GM12865 (cell line): Measurements from ENCODE around the gene SMCO2.

ENCODE experiments used
- DNase-seq: peaks from one replicate; pipeline ENCODE4 v3.0.0; 2010; ENCODE audit warnings: low read depth
- H3K4me3 ChIP-seq: 2 replicates; pipeline ENCODE4 v1.5.1; 2011; ENCODE audit warnings: mild to moderate bottlenecking, low read depth, low read length, control low read depth
- CTCF ChIP-seq: IDR thresholded peaks from 2 replicates; pipeline ENCODE4 v1.5.1; 2011; ENCODE audit warnings: low read length, control low read depth, low read depth, inconsistent platforms; ENCODE audit not compliant: insufficient read depth; ENCODE audit errors: missing control alignments

SMCO2 gene

GRCh38 chr12:27511723-27512045 lies 65.1 kb downstream of the SMCO2 start:
- no peak for TF ChIP-seq CTCF
- no peak for DNase-seq
- no peak overlapping the region for H3K4me3 ChIP-seq

- no peak for TF ChIP-seq CTCF
- no peak for DNase-seq
- H3K4me3 ChIP-seq = no peak overlapping the region
Measured at GRCh38 chr12:27513155-27513824, 66.8 kb downstream of the SMCO2 start.

- no peak for TF ChIP-seq CTCF
- no peak overlapping the region for H3K4me3 ChIP-seq
- no peak for DNase-seq
Measured at GRCh38 chr12:27515671-27516070, 69.1 kb downstream of the SMCO2 start.

DNA sequence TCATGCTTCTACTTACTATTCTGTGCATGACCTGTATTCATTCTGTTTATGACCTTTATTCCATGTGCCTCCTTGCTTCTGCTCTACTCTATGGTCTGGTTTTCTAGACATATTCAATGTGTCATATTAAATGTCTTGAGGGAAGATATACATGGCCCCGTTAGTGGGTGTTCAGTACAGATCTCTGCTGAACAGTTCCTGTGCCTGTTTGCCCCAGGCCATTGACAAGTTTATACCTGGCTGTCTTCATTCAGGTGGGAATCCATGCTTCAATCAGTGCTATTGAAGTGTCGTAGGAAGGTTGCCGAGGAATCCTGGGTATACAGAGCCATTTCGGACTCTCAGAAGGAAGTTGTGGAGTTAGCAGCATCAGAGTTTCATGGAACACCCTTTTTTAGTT lies 70.1 kb downstream of the SMCO2 start:
- no peak for TF ChIP-seq CTCF
- H3K4me3 ChIP-seq = no peak overlapping the region
- DNase-seq = no peak

- TF ChIP-seq CTCF = no peak
- no peak for DNase-seq
- H3K4me3 ChIP-seq = no peak overlapping the region
Measured at GRCh38 chr12:27517546-27517945, 71.0 kb downstream of the SMCO2 start.

- no peak overlapping the region for H3K4me3 ChIP-seq
- no peak for TF ChIP-seq CTCF
- no peak for DNase-seq
Measured at GRCh38 chr12:27517961-27518665, 71.6 kb downstream of the SMCO2 start.

GRCh38 chr12:27521066-27521465 lies 74.5 kb downstream of the SMCO2 start:
- DNase-seq = no peak
- no peak overlapping the region for H3K4me3 ChIP-seq
- no peak for TF ChIP-seq CTCF
